Measurements from ENCODE around the gene F2.
A peak's percentile ranks its signal among the peaks of the same experiment; 100 is the strongest.
"Not testable (repeated sequence)": the region's sequence is repeated elsewhere in the genome, so short reads cannot be mapped to it uniquely, and the experiment has no call there.

Gene F2

DNA sequence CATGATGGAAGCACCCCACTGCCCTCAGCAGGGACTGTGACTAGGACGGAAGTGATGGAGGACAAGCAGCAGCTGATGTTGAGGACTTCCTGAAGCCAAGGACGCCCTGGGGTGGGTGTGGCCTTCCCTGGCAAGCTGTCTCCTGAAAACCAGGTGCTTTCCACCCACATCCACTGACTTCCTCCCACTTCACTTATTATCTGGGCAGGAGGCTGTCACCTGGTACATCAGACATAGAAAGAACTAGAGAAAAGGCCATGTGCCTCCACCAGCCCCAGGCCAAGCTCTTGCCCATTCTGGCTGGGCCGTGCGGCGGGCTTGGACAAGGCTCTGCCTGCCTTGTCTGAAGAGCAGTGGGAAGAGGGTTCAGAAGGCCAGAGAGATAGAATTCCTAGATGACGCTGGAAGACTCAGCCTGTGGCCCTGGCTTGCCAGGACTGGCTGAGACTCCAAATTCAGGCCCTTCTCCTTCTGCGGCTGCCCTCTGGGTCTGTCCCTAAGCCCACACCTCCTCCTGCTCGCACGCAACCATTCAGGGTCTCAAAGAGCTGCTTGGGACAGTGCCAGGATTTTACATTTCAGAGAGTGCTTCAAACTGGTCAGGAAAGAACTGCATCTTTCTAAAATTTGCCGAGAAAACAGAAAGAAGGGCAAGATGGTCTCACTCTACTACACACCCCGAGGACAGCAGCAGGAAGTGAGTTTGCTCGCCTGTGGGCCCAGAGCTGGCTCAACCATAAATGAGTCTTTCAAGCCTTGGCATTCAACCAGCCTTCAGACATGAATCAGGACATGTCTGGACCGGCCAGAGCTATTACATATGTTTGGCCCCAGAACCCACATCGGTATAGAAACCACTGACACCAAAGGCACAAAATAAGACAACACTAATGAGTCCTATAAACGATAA, 31.9 kb upstream of the F2 start:
- no peak for DNase-seq

DNA sequence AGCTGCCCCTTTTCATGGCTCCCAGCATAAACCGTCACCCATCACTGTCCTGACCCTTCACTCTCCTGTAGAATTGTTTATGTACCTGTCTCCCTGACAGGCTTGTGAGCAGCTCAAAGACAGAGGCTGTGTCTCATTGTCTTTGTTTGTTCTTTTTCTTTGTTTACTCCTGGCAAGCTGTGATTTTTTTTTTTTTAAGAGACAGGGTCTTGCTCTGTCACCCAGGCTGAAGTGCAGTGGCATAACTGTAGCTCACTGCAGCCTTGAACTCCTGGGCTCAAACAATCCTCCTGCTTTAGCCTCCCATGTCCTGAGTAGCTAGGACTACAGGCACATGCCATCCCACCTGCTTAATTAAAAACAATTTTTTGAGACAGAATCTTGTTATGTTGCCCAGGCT, 28.3 kb upstream of the F2 start:
- no peak for DNase-seq

DNA sequence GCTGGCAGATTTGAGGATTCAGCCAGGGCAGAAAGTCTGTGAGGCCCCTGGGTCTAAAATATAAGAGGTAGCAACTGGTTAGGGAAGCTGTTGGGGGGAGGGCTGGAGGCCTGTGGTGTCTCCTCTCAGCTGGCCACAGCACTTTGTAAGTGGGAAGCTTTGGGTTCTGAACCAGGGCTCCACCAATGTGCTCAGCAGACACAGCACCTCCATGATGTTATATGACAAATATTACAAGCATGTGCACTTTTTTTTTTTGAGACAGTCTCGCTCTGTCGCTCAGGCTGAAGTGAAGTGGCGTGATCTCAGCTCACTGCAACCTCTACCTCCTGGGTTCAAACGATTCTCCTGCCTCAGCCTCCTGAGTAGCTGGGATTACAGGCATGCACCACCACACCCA, 26.6 kb upstream of the F2 start:
- DNase-seq: no peak

DNA sequence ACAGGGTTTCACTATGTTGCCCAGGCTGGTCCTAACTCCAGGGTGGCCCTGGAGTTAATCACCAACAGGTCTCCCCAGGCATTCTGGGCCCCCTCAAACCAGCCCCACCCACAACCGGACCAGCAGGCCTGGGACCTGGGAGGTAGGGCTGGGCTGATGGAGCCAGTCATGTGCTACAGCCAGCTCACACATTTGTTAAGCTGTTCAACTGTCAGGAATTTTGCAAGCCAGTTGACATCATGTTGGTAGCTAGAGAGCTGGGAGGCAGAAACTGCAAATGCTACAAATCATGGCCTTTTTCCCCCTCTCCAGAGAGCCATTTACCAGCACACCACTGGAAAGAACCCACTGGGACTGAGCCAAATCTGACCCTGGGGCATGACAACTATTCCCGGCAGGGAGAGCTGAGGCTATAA, 25.4 kb upstream of the F2 start:
- DNase-seq: no peak

DNA sequence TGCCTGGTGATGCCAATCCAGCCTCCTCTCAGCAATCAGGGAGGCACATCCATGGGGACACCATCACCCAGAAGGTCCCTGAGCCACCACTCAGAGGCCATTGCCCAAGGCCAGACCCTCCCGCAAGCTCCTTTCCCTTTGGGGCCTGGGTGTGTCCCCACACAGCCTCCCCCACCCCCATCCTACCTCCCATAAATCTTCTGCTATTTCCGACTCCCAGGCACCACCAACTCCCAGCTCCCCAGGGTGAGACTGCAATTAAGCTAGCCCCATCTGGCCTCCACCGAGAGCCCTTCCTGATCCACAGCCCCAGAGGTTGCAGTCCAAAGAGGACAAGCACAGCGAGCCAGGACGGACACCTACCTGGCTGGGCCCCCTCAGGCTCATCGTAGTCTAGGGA, 24.9 kb upstream of the F2 start:
- DNase-seq: no peak

DNA sequence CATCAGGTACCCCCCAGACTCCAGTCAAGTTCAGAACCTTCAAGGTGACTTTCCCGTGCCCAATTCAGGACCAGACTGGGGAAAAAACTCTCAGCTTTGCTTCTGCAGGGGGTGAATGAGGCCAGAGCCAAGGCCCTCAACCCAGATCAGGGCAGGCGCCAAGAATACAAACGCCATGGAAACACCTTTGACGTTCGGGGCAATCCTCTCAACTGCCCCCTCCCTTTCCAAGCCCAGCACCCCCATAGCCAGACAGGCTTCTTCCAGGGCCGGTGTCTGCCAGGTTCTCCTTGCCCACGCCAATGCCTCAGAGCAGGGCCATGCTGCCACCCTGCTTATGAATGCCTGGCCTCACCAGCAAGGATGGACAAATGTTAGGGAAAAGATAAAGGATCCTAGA, 24.4 kb upstream of the F2 start:
- no peak for DNase-seq

DNA sequence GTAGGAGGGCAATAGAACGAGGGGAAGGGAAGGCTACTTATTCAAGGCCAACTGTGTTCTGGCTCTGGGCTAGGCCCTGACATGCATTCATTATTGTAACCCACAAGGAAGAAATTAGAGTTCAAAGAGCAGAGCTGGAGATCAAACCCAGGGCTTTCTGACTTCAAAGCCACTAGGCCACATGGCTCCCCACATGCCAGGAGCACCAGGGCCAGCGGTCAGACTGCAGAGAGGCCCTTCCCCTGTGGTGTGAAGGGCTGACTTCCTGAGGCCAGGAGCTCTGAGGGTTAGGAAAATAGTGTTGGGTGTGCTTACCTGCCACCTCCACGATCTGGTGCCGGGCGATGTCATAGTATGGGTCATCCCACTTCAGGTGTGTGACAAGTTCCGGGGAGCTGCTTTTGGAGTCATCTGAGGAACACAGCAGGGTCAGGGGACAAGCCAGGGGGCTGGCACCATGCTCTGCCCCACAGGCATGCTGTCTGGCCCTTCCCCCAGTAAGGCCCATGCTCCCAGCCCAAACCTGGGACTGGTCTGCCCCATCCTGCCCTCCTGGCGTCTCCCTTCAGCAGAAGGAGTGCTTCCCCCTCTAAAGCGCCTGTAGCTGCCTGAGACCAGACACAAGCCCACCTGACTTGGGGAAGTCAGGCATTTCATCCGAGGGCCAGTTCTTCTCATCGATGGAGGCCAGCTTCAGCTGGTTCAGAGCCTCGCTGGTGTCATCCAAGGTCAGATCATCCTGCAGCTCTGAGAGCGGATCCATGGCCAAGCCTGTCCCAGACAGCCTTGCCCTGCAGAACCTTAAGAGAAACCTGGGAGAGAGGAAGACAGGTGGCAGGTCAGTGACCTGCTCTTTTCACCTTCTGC, 23.4 kb upstream of the F2 start:
- DNase-seq: no peak

DNA sequence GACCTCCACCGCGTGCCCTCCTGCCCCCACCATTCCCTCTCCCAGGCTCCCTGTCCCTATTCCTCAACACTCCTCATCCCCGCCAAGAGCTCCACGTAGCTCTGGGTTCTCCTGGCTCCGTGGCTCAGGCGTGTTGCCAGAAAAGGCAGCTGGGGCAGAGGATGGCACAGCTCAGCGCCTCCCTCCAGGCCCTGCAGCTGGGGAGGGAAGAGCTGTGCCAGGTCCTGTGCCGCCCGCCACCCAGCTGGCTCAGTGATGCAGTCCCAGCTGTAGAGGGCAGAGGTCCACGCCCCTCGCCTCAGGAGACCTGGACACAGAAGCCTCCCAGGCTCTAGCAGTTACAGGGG, 22.8 kb upstream of the F2 start:
- DNase-seq: no peak

DNA sequence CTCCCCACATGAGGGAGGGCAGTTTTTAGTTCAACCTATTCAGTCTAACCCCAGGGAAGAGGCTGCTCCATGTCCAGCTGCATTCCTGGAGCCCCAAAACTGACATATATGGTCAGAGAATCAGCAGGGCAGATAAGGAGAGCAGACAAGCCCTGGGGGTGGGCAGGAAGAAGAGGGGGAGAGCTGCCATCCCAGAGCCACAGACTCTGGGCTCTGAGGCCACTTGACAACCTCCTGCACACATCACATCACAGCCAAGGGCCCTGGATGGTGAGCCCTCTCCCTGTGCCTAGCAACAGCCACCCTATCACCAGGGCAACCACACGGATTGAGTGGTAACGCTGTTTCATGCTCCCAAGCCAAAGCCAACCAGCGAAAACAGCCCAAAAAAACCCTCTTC, 21.7 kb upstream of the F2 start:
- no peak for DNase-seq

DNA sequence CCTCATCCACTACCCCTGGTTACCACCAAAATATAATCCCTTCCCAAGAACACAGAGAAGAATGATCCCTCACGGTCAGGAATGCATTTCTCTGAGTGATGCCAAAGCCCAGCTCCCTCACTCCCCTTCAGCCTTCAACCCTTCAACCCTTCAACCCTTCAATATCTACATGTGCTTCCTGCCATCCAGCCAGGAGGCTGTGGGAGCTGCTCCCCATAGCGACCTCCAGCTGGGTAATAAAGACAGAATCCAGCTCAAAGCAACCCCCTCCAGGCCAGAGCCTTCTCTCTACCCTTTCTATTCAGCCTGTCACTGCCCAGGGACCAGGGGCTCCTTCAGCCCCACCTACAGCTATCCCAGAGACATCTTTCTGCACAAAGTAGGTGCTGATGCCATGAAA, 21.3 kb upstream of the F2 start:
- no peak for DNase-seq

DNA sequence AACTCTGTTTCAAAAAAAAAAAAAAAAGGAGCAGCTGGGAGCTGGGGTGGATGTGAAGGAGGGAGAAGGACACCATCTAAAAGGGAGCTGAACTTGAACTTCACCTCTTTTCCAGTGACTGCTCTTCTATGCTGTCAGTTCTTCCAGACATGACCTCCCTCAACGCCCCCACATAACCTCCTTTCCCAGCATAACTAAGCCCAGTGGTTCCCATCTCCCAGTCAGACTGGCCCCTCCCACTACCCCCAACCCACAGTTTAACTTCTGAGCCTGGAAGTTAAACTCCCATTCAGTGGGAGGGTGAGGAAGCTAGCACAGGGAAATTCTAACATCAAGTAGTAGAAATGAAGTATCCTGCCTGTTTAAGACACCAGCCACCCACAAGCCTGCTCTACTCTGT, 20.4 kb upstream of the F2 start:
- no peak for DNase-seq

DNA sequence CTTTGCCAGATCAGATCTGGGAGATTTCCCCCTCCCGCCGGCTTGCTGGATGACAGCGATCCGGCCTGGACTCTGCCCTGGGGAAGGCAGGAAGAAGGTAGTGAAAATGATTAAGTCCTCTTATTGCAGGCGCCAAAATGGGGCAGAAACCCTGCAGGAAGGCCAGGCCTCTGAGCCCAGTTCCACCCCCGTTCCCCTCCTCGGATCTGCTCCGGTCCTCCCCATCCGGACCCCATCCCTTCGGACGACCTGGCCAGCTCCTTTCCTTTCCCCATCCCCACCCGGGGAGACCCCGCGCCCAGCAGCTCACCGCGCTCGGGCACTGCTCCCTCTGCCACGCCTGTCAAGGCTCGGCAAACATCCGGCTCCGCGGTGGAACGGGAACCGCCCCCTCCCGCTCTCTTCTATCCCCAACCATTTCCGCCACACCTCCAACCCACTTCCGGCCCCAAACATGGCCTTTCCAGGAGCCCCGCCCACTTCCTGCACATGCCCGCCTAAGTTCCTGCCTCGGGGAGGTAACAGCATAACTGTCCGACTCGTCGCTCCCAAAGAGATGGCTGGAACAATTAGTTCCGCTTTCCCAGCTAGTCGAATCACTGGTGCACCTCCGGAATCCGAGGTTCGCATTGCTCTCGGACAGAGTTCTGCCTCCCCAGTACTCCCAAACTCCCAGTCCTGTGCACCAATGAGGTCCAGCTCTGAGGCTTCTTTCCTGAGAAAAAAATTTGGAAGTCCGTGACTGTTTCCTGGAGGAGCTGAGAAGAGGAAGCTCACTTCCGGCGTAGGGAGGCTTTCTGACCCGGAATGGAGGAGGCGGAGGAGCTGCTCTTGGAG, 18.6 kb upstream of the F2 start, which contains the start of the genes ARHGAP1 and ZNF408:
ARHGAP1 (minus strand) TSS at position 379 of the 837 bp plus-strand sequence. CDS start 4,512 bp downstream, outside the sequence.
ZNF408 (plus strand) TSS at position 791 of the 837 bp plus-strand sequence; CDS start at position 808, 17 bp downstream.
- DNase-seq: peak; percentile 96

DNA sequence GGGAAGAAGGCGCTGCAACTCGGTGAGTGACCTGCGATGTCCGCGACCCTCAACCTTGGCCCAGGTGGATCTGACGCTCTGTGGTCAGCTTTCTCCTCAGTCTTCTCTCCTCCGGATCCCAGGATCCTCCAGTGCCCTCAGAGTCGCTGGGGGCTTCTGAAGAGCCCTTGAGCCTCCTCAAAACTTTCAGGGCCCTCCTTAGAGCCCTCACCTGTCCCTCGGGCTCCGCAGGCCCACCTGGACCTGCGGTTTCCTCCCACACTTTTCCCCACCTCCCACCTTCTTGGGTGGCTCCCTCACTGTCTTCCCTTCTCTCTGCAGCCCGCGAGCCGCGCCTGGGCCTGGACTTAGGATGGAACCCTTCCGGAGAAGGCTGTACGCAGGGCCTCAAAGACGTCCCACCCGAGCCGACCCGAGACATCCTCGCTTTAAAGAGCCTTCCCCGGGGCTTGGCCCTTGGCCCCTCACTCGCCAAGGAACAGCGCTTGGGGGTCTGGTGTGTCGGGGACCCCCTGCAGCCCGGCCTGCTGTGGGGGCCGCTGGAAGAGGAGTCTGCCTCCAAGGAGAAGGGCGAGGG, 17.8 kb upstream of the F2 start:
- no peak for DNase-seq

DNA sequence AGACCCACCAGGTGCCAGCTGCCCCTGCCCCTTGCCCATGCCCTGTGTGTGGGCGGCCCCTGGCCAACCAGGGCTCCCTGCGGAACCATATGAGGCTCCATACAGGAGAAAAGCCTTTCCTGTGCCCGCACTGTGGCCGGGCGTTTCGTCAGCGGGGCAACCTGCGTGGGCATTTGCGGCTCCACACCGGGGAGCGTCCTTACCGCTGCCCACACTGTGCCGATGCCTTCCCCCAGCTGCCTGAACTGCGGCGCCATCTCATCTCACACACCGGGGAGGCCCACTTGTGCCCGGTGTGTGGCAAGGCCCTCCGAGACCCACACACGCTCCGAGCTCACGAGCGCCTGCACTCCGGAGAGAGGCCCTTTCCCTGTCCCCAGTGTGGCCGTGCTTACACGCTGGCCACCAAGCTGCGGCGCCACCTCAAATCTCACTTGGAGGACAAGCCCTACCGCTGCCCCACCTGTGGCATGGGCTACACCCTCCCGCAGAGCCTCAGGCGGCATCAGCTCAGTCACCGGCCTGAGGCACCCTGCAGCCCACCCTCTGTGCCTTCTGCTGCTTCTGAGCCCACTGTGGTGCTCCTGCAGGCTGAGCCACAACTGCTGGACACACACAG, 13.8 kb upstream of the F2 start:
- no peak for DNase-seq

DNA sequence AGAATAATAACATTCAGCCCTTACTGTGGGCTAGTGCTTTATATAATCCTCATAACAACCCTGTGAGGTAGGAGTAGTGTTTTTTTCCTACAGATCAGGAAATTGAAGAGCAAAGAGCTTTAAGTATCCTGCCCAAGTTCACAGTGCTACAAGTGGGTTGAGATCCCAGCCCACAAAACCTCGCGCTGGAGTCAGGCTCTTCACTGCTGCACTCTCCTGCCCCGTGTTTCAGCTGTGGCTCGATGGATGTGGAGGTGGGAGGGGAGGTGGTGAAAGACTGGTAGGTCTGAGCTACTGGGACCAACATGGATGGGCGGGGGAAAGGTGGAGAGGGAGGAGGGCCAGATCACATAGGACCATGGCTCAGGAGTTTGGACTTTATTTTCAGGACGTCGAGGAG, 12.1 kb upstream of the F2 start:
- no peak for DNase-seq

DNA sequence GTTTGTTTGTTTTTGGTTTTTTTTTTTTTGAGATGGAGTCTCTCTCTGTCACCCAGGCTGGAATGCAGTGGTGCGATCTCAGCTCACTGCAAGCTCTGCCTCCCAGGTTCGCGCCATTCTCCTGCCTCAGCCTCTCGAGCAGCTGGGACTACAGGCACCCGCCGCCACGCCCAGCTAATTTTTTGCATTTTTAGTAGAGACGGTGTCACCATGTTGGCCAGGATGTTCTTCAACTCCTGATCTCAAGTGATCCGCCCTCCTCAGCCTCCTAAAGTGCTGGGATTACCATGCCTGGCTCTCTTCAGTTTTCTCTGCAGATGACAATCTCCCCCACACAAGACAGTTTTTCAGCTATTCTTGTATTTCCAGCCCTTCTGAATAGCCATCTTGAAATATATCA, 9.7 kb upstream of the F2 start:
- not testable (repeated sequence) for DNase-seq

DNA sequence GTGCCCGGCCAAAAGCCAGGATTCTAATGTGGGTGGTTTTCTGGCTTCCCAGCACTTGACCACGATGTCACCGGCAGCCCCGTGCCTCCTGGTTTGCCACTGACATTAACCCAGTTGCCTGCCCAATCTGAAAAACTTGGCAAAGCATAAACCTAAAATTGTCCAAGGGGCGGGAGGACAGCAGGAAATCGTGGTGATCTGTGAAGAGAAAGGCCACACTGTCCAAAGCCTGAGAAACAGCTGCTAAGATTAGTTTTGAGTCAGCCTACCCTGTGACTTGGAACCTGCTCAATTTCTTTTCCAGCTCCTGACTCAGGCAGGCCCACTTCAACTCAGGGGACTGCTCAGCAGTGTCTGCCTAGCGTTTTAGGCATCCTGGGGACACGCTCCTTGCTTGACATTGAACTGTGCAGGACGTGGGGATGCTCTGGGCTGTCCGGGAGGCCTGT, 8.2 kb upstream of the F2 start:
- no peak for DNase-seq

DNA sequence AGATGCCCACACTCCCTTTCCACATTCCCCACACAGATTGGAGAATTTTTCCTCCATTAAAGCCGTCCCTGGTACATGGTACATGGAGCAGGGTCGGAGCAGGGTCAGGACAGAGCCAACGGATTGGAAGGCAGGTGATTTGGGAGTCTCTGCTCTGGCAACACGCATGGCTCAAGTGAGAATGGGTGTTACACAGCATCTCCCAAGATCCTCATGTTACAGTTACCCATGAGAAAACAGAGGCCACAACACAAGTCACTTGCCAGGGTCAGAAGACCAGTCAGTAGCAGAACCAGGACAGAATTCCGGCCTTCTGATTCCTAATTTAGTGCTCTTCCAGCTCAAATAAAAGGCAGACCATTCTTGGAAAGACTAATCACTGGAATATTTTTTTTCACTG, 7.7 kb upstream of the F2 start:
- DNase-seq: no peak

DNA sequence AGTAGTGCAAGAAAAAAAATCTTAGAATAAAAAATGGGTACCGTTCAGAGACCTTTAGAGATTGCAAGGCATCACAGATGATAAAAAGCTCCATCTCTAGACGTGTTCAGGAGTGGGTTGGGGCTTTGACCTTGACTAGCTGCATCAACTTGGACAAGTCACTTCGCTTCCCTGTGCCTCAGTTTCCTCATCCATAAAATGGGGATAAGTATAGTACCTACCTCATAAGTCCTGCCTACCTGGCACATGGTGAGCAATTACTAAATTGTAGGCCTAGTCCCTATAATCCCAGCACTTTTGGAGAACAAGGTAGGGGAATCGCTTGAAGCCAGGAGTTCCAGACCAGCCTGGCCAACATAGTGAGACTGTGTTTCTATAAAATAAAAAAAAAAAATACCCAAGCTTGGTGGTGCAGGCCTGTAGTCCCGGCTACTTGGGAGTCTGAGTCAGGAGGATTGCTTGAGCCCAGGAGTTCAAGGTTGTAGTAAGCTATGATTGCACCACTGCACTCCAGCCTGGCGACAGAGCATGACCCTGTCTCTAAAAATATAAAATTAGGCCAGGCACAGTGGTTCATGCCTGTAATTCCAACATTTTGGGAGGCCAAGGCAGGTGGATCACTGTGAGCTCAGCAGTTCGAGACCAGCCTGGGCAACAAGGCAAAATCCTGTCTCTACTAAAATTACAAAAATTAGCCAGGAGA, 6.0 kb upstream of the F2 start:
- DNase-seq: no peak

DNA sequence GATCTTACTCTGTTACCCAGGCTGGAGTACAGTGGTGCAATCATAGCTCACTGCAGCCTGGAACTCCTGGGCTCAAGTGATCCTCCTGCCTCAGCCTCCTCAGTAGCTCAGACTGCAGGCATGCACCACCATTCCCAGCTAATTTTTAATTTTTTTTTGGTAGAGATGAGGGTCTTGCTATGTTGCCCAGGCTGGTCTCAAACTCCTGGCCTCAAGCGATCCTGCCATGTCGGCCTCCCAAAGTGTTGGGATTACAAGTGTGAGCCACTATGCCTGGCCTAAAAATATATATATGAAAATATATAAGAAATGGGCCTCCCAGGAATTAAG, 1.2 kb upstream of the F2 start:
- not testable (repeated sequence) for DNase-seq

DNA sequence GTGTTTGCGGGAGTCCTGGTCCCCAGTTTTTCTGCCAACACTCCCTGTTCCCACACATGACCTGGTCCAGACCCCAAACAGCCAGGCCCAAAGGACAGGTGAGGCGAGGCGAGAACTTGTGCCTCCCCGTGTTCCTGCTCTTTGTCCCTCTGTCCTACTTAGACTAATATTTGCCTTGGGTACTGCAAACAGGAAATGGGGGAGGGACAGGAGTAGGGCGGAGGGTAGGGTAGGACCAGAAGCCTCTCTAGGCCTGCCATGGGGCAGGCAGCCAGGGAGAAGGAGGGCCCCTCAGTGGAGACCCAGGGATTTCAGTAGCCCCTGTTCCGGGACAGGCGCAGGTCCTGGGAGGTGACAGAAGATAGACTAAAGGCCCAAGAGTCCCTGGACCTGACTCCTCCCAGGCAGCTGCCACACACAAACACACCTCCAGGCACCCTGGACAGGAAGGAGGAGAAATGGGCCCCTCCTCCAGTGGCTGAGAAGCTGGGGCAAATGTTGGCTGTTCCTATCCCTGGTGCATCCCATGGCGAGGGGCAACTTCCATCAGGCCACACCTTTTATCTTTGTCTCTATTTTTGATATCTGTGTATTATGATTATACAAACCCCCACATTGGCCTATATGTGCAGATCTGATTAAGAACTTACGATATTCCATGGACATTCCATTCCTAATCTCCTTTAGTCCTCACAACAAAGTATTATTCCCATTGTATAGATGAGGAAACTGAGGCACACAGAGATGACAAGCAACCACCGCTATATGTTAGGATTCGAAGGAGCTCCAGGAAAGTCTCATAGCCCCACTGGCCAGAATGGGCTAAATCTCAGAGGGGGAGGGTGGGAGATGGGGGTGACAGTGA, 626 bp upstream of the F2 start:
- DNase-seq: no peak

All from NCI-H1417 treated with DMSO at 0.1 percent for 48 hours (cell line).